ENCODE data around the gene NUDT16L1.

GRCh38 chr16:4695473-4696171, 2.3 kb downstream of the NUDT16L1 start:
- no peak for TF ChIP-seq POLR2AphosphoS5 (IDR thresholded peaks at IDR 0.05; ENCODE audit: borderline replicate concordance, low read depth, low read length)
- TF ChIP-seq EZH2 (IDR thresholded peaks at IDR 0.05): no peak
